GM23338 (cell line): Measurements from ENCODE around the gene IGF1R.

Source experiments
- CREB1 ChIP-seq: fragments of 250-450 bp; sonication (Bioruptor Pico); IDR thresholded peaks from 2 replicates; pipeline ENCODE4 v1.5.0; 2020; ENCODE audit warnings: low read depth, mild to moderate bottlenecking, moderate library complexity
- TF ChIP-seq, protein P1 (sequence below), 2 experiments: fragments of 200-600 bp in 1 of 2; sonication (generic) in 1 of 2; conservative IDR thresholded peaks; 2 replicates each; pipeline versions ENCODE4 v1.5.1 to v1.6.1; 2016 to 2017; ENCODE audit warnings: antibody characterized with exemption in 2 of 2, low read depth in 2 of 2, mild to moderate bottlenecking in 2 of 2, moderate library complexity in 1 of 2

DNA sequence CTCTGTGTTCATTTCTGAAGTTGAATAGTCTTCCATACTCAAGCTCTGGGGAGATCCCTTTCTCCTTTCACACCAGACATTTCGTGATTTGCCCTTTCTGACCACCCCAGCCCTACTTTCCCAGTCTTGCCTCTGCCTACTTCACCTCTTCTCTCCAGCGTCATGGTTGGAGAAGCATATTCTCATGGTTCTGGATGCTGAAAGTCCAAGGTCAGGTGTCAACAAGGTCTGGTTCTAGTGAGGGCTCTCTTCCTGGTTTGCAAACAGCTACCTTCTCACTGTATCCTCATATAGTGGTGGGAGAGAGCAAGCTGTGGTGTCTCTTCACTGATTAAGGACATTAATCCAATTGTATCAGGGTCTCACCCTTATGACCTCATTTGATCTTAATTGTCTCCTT is 169.4 kb downstream of the IGF1R start:
- TF ChIP-seq, protein P1, sequence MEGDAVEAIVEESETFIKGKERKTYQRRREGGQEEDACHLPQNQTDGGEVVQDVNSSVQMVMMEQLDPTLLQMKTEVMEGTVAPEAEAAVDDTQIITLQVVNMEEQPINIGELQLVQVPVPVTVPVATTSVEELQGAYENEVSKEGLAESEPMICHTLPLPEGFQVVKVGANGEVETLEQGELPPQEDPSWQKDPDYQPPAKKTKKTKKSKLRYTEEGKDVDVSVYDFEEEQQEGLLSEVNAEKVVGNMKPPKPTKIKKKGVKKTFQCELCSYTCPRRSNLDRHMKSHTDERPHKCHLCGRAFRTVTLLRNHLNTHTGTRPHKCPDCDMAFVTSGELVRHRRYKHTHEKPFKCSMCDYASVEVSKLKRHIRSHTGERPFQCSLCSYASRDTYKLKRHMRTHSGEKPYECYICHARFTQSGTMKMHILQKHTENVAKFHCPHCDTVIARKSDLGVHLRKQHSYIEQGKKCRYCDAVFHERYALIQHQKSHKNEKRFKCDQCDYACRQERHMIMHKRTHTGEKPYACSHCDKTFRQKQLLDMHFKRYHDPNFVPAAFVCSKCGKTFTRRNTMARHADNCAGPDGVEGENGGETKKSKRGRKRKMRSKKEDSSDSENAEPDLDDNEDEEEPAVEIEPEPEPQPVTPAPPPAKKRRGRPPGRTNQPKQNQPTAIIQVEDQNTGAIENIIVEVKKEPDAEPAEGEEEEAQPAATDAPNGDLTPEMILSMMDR (conservative IDR thresholded peaks at IDR 0.05; ENCODE audit: low read depth in 2 of 2): no peak
- no peak for TF ChIP-seq CREB1 (CRISPR knock-in tag)
